Upper lobe of left lung (tissue), 6 donors: Measurements from ENCODE around the gene EPB41L3. TPM values are rescaled to one million over a fixed set of nuclear protein-coding genes. Genes with fewer than 3 reads are reported as not detected.

Experiments
- ATAC-seq, 2 donors: fragments of 200-7000 bp; cut with Tn5 transposase; one replicate each; pipeline ENCODE4 v1.9.1; 2022; ENCODE audit warnings: mild to moderate bottlenecking in 2 of 2, moderate library complexity in 2 of 2; ENCODE audit not compliant: low FRiP score in 2 of 2
- DNase-seq, 2 donors: peaks; one replicate each; pipeline ENCODE4 v3.0.0-alpha.2; 2019 to 2020
- H3K27ac ChIP-seq, 4 donors: fragments of 200-600 bp; sonication (generic); one replicate each; pipeline ENCODE4 v1.5.1; 2016 to 2019
- H3K27me3 ChIP-seq, 4 donors: fragments of 200-600 bp; sonication (generic); one replicate each; pipeline ENCODE4 v1.5.1; 2017 to 2019
- H3K36me3 ChIP-seq, 4 donors: fragments of 200-600 bp; sonication (generic); one replicate each; pipeline ENCODE4 v1.5.1; 2016 to 2019
- H3K4me1 ChIP-seq, 4 donors: fragments of 200-600 bp; sonication (generic); one replicate each; pipeline ENCODE4 v1.5.1; 2018 to 2019
- H3K4me3 ChIP-seq, 4 donors: fragments of 200-600 bp; sonication (generic); one replicate each; pipeline ENCODE4 v1.5.1; 2017 to 2019; ENCODE audit warnings: mild to moderate bottlenecking in 2 of 4, moderate library complexity in 1 of 4
- H3K9me3 ChIP-seq, 4 donors: fragments of 200-600 bp; sonication (generic); one replicate each; pipeline ENCODE4 v1.5.1; 2018 to 2019
- EP300 ChIP-seq, 4 donors: sonication (generic); formaldehyde crosslinking; IDR thresholded peaks; one replicate each; pipeline ENCODE4 v1.5.1; 2017; ENCODE audit warnings: antibody characterized with exemption in 4 of 4, control low read depth in 2 of 4
- POLR2A ChIP-seq, 4 donors: fragments of 450-650 bp; IDR thresholded peaks; one replicate each; pipeline ENCODE4 v1.5.1; 2016 to 2017; ENCODE audit warnings: antibody characterized with exemption in 4 of 4, mild to moderate bottlenecking in 2 of 4
- POLR2AphosphoS5 ChIP-seq, 2 donors: sonication (generic); formaldehyde crosslinking; IDR thresholded peaks; one replicate each; pipeline ENCODE4 v1.5.1; 2017; ENCODE audit warnings: antibody characterized with exemption in 2 of 2
- WGBS, 2 donors: methylation state at CpG; one replicate each; pipeline ENCODE4 v1.1.5; 2017 to 2018; 5-methylcytosine and 5-hydroxymethylcytosine counted together
- total RNA-seq, 6 donors: library from RNA; depleted of rRNA in 4 of 6; stranded (reverse); fragments of >200 nt in 4 of 6; gene quantifications; one replicate each; pipeline versions ENCODE4 v1.1.0 to v1.2.1, GENCODE V29; 2016 to 2021
- TF ChIP-seq, protein P1 (sequence below), 6 experiments: fragments of 450-650 bp in 4 of 6; fragments of 200-600 bp in 2 of 6; sonication (generic) in 2 of 6; IDR thresholded peaks; one replicate each; pipeline ENCODE4 v1.5.1; 2016 to 2019; ENCODE audit warnings: antibody characterized with exemption in 6 of 6
- donor health status: DM: no; HTN: no; CAD: no; lungs with moderate emphysema.
- donor health status: DM: no; HTN: yes; CAD: no; lungs with severe emphysema.

The EPB41L3 gene
- total RNA-seq, 6 donors from 2014 or later: 56.4 to 268 (median 85.7) TPM

DNA sequence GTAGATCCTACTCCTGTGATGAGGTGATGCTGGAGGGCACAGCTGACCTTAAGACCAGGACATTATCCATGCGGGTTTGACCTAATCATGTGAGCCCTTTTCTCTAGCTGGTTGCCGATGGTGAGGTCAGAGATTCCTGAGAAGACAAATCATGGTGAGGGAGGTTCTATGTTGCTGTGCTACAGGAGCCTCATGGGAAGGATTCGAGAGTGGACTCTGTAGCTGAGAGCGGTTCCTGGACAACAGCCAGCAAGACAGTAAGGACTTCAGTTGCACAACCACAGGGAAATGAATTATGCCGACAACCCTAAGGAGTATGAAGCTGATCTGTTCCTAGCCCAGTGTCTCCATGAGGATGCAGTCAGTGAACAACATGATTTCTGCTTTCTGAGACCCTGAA, 80.4 kb downstream of the EPB41L3 start:
- WGBS, 2 donors: 50 to 62% methylated on average over 5 of the region's 5 CpGs
- TF ChIP-seq, protein P1, sequence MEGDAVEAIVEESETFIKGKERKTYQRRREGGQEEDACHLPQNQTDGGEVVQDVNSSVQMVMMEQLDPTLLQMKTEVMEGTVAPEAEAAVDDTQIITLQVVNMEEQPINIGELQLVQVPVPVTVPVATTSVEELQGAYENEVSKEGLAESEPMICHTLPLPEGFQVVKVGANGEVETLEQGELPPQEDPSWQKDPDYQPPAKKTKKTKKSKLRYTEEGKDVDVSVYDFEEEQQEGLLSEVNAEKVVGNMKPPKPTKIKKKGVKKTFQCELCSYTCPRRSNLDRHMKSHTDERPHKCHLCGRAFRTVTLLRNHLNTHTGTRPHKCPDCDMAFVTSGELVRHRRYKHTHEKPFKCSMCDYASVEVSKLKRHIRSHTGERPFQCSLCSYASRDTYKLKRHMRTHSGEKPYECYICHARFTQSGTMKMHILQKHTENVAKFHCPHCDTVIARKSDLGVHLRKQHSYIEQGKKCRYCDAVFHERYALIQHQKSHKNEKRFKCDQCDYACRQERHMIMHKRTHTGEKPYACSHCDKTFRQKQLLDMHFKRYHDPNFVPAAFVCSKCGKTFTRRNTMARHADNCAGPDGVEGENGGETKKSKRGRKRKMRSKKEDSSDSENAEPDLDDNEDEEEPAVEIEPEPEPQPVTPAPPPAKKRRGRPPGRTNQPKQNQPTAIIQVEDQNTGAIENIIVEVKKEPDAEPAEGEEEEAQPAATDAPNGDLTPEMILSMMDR (IDR thresholded peaks at IDR 0.05): no peak
- TF ChIP-seq EP300 (IDR thresholded peaks at IDR 0.05) (no peak), POLR2A (IDR thresholded peaks at IDR 0.05) (peak in 1 of 4 donors; percentile 28), POLR2AphosphoS5 (IDR thresholded peaks at IDR 0.05) (peak in 1 of 2 donors; percentile 64)
- peak in 1 of 2 donors; percentile 79 for DNase-seq
- Histone ChIP-seq H3K27me3 (no peaks in the 10 kb centered on the region), H3K4me1 (peaks cover 0 to 14% (median 9%) of the 10 kb centered on the region in 4 donors), H3K4me3 (no peak overlapping the region), H3K36me3 (no peaks in the 10 kb centered on the region), H3K9me3 (no peaks in the 10 kb centered on the region), H3K27ac (no peak overlapping the region)
- peak; percentile 65 to 92 for ATAC-seq

DNA sequence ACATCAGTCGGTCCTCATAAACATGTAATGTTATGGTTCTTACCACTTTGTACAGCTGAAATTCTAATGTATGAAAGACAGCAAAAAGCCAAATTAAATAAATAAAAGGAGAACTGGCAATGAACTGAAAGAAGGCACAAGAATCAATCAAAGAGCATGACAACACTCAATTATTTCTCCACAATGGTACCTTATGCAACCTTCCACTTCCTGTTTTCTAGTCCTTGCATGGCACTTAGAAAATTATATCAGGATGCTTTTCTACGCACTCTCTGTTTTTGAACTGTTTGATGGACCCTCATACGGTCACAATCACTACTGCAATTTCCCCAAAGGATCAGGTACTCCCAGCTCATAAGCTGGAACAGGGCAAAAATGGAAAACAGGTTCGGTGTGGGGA, 81.6 kb downstream of the EPB41L3 start:
- Histone ChIP-seq H3K9me3 (no peaks in the 10 kb centered on the region), H3K27me3 (no peaks in the 10 kb centered on the region), H3K36me3 (no peaks in the 10 kb centered on the region), H3K27ac (no peak overlapping the region), H3K4me3 (no peak overlapping the region), H3K4me1 (peaks cover 0 to 14% (median 9%) of the 10 kb centered on the region in 4 donors)
- ATAC-seq: peak in 1 of 2 donors; percentile 9
- peak in 1 of 2 donors; percentile 55 for TF ChIP-seq POLR2AphosphoS5 (IDR thresholded peaks at IDR 0.05)
- TF ChIP-seq, protein P1 (IDR thresholded peaks at IDR 0.05): no peak
- no peak for DNase-seq
- WGBS, 2 donors: 73 to 80% methylated on average over 4 of the region's 4 CpGs

DNA sequence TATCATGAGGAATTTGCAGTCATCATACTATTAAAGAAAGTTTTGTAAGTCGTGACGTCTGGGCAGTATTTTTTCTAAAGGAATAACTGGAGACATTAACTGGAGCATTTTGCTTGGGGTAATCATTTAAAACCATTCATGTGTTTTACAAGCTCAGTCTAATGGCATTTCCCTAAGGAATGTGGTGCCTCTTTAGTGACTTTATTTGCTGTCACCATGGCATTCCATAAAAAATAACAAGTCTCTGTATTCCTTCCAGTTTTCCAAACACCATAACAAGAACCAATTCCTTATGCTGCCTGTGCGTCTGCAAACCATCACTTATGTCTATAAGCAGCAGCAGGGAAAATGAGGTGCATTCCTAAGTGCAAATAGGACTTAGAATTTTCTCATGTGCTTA, 82.8 kb downstream of the EPB41L3 start:
- Histone ChIP-seq H3K4me1 (peaks cover 0 to 14% (median 9%) of the 10 kb centered on the region in 4 donors), H3K27ac (no peak overlapping the region), H3K36me3 (no peaks in the 10 kb centered on the region), H3K4me3 (no peak overlapping the region), H3K27me3 (no peaks in the 10 kb centered on the region), H3K9me3 (no peaks in the 10 kb centered on the region)
- TF ChIP-seq POLR2AphosphoS5 (IDR thresholded peaks at IDR 0.05): no peak
- TF ChIP-seq EP300 (IDR thresholded peaks at IDR 0.05): no peak
- TF ChIP-seq POLR2A (IDR thresholded peaks at IDR 0.05): no peak
- TF ChIP-seq, protein P1 (IDR thresholded peaks at IDR 0.05): no peak
- ATAC-seq: no peak
- no peak for DNase-seq
- WGBS, 2 donors: 76 to 87% methylated on average over 3 of the region's 3 CpGs

DNA sequence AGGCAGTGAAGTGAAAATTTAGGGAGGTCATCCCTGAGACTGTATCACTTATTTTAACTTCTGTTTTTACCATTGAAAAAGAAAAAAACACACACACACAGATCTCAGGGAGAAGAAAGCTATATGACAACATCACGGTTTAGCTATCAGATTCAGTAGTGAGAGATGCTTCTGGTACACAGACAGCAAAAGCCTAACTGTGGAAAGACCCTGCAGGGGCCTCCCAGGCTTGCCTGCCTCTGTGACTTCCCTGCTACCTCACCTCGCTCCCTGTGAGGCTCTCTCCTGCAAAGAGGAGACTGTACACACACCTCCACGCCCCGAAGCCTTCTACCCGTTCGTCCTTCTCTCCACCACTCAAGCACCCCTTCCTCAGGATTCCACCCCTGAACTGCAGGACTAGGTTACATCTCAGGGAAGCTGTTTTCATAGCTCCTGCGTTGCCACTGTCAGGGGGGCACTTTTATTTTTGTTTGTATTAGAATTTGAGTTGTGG, 86.3 kb downstream of the EPB41L3 start:
- no peak overlapping the region for H3K27ac ChIP-seq
- 75 to 82% methylated on average over 7 of the region's 7 CpGs for WGBS, 2 donors
- TF ChIP-seq, protein P1 (IDR thresholded peaks at IDR 0.05): no peak
- TF ChIP-seq POLR2A (IDR thresholded peaks at IDR 0.05) (no peak), POLR2AphosphoS5 (IDR thresholded peaks at IDR 0.05) (no peak), EP300 (IDR thresholded peaks at IDR 0.05) (no peak)
- peaks cover 0 to 7% (median 4%) of the 10 kb centered on the region in 4 donors for H3K4me1 ChIP-seq
- no peaks in the 10 kb centered on the region for H3K9me3 ChIP-seq
- H3K4me3 ChIP-seq: no peak overlapping the region
- no peaks in the 10 kb centered on the region for H3K27me3 ChIP-seq
- DNase-seq: no peak
- H3K36me3 ChIP-seq: no peaks in the 10 kb centered on the region
- ATAC-seq: no peak
